HG02610 (cell line): ENCODE measurements around the gene DPRX.

ENCODE experiments used
- ATAC-seq: cut with Tn5 transposase; IDR thresholded peaks from one replicate; pipeline ENCODE4 v1.9.1; 2021; ENCODE audit warnings: mild to moderate bottlenecking, moderate library complexity; ENCODE audit not compliant: unreplicated experiment

DPRX gene, protein sequence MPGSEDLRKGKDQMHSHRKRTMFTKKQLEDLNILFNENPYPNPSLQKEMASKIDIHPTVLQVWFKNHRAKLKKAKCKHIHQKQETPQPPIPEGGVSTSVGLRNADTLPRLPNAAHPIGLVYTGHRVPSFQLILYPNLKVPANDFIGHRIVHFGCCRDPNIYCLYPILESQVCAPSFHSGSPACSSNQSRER

DNA sequence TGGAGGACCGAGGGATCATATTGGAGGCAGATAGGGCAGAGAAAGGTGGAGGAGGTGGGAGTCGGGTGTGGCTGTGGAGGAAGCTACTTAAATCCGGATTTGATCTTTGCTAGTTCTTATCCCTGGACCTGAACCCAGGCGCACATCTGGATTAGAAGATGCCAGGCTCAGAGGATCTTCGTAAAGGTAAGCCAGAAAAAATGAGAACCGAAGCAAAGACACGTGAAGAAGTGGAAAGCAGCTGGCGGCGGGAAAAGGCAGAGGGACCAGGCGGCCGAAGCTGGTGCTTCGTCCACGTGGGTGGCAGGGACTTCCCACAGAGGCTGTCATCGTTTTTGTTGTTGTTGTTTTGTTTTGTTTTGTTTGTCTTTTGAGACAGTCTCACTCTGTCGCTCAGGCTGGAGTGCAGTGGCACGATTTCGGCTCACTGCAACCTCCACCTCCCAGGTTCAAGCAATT is at the start of gene DPRX:
DPRX (plus strand) TSS at position 51 of the 459 bp plus-strand sequence; CDS start at position 159, 108 bp downstream.
- ATAC-seq = no peak

DNA sequence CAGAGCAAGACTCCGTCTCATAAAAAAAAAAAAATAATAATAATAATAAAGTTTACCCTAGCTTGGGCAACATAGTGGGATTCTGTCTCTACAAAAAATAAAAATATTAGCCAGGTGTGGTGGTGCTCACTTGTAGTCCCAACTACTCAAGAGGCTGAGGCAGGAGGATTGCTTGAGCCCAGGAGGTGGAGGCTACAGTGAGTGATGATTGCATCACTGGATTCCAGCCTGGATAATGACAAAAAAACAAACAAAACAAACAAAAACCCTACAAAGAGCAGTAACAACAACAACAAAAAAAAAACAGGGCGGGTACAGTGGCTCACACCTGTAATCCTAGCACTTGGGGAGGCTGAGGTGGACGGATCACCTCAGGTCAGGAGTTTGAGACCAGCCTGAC is 48.6 kb upstream of the DPRX start:
- ATAC-seq = no peak

DNA sequence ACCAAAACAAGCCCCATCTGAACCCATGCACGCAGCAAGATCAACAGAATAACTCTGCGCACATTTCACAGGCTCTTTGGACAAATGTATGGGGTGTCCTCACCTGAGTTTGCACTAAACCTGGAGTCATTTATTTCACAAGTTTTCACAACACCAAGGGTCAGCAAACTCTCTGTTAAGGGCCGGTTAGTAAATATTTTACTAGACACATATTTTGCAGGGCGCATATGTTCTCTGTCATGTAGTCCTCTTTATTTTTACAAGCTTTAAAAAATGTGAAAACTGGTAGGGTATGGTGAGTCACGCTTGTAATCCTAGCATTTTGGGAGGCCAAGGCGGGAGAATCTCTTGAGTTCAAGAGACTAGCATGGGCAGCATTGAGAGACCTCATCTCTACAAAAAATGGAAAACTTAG is 45.5 kb upstream of the DPRX start:
- ATAC-seq = no peak

DNA sequence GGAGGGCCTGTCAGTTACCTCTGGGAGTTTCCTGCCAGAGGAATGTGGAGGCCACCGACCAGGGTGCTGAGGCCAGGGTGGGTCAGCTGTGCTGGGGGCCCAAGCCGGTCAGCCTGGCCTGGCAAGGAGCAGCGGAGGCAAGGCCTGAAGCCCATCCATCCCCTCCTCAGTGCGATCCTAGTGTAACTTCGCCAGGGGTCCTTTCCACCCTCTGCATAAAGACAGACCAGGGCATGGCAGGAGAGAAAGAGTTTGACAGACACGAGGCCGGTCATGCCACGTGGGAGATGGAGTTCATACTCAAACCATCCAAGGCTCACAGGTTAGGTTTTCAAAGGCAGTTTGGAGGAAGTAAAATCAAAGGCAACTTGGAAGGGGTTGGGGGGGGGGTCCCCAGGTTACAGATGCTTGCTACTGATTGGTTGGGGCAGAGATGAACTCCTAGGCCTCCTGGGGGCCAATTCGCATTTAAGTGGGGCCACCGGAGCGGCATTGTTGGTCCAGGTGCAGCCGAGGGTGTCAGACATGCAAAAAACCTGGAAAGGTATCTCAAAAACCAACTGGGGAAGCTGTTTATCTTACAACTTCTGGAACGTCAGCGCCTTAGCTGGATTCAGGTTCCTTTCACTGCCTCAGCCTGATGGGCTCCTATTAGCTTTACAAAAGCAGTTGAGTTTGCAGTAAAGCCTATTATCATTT is 36.8 kb upstream of the DPRX start:
- no peak for ATAC-seq

DNA sequence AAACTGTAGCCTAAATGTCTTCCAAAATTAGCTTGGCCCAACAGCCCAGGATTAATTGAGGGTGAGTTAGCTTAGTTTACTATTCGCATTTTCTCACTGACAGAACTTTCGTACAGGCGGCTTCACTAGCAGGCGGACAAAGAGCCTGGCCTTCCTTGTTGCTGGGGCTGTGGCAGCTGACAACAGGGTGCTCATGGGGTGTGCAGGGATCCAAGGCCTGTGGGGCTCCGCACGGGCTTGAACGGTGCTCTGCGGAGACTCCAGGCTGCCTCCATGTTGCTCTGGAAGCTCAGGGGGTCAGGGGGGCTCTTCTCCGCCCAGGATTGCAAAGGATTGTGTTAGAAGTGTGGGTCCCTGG is 36.3 kb upstream of the DPRX start:
- no peak for ATAC-seq

DNA sequence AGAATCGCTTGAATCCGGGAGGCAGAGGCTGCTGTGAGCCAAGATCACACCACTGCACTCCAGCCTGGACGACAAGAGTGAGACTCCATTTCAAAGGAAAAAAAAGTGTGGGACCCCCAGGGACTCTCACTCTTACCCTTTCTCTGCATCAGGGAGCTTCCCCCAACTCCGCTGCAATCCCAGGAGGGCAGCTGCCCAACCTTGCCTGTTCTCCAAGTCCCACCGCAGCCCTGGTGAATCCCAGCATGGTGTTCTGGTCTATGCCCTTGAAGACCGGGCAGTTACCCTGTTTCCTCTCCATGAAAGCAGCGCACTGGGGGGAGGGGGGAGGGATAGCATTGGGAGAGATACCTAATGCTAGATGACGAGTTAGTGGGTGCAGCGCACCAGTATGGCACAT is 35.7 kb upstream of the DPRX start:
- ATAC-seq = no peak

DNA sequence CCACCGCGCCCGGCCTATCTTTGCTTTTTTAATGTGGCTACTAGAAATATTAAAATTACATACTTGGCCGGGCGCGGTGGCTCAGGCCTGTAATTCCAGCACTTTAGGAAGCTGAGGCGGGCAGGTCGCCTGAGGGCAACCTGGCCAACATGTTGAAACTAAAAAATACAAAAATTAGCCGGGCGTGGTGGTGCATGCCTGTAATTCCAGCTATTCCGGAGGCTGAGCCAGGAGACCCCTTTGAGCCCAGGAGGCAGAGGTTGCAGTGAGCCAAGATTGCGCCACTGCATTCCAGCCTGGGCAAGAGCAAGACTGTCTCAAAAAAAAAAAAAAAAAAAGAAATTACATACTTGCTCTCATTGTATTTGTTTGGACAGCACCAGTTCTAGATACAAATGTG is 34.8 kb upstream of the DPRX start:
- no peak for ATAC-seq

DNA sequence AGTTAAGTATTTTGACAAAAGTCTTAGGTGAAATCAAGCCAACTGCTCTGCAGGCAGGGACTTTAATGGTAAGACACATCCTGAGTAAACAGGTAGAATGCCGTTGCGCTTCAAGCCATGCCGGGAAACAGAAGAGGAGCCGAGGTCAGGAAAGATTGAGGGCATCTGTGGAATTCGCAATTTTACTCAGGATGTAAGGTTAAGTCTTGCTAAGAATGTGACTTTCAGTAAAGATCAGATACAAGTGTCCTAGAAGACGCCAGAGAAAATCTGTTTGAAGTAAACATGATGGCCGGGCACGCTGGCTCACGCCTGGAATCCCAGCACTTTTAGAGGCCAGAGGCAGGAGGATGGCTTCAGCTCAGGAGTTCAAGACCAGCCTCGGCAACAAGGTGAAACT is 33.4 kb upstream of the DPRX start:
- ATAC-seq = no peak

DNA sequence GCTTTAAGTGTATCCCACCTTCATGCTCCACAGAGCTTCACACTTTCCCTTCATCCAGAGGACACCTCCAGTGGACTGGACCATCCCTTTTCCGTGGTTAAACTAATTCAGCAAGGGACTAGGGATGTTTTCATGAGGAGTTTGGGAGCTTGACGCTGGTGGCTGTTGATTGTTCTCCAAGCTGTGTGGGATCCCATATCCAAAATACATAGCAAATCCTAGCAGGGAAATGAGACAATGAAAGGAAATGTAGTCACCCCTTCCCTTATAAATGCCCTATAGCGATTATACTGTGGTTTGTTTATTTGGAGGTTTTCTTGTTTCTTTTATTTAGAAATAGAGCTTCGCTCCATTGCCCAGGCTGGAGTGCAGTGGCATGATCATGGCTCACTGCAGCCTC is 31.6 kb upstream of the DPRX start:
- no peak for ATAC-seq

DNA sequence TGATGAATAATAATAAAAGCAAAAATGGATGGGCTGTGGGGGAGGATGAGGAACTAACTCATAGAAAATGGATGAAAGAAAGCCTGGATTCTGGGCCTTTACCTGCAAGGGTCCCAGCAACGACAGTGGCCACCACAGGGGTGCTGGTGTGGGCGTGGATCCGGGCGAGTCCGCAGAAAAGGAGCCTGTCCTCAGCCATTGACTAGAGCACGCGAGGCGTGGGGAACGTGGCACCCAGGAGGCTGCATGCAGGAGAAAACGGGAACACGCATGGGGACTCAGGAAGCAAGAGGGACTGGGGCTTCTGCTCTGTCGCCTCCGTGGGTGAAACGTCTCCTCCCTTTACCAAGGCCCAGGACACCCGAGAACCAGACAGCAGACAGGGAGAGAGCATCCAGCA is 25.8 kb upstream of the DPRX start:
- ATAC-seq = no peak

DNA sequence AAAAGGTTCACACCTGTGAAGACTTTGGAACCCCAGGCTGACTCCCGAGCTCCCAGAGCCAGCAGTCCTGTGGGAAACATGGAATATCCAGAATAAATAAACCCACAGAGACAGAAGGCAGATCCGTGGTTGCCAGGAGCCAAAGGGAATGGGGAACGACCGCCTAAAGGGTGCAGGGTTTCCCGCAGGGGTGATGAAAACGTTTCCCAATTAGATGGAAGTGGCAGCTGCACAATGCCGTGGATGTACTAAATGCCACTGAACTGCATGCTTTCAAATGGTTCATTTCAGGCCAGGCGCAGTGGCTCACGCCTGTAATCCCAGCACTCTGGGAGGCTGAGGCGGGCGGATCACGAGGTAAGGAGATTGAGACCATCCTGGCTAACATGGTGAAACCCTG is 23.4 kb upstream of the DPRX start:
- no peak for ATAC-seq

DNA sequence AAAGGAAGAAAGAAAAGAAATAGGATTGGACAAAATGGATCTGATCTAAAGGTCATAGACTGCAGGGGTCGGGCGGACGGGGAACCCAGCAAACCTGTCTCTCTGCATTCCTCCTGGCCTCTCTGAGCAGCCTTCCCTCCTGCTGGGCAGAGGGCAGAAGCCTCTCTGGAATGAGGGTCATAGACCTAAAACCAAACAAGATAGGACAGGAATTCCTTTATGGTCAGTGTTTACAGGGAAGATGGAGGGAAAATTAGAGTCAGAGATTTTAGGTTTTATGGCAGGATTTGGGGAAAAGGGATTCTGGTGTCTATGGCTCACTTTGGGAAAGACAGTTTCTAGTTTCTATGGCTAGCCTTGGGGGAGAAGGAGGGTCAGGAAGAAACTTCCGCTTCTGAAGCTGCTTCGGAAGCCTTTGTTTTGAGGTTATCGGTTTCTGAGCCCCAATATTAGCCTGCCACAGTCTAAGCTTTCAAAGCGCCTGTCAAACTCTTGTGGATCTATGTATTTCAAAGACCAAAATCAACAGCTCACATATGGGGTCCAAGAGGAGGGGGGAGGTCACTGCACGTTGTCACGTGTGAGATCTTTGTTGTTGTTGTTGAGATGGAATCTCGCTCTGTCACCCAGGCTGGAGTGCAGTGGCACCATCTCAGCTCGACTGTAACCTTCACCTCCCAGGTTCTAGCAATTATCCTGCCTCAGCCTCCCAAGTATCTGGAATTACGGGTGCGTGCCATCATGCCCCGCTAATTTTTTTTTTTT is 18.9 kb upstream of the DPRX start:
- no peak for ATAC-seq

DNA sequence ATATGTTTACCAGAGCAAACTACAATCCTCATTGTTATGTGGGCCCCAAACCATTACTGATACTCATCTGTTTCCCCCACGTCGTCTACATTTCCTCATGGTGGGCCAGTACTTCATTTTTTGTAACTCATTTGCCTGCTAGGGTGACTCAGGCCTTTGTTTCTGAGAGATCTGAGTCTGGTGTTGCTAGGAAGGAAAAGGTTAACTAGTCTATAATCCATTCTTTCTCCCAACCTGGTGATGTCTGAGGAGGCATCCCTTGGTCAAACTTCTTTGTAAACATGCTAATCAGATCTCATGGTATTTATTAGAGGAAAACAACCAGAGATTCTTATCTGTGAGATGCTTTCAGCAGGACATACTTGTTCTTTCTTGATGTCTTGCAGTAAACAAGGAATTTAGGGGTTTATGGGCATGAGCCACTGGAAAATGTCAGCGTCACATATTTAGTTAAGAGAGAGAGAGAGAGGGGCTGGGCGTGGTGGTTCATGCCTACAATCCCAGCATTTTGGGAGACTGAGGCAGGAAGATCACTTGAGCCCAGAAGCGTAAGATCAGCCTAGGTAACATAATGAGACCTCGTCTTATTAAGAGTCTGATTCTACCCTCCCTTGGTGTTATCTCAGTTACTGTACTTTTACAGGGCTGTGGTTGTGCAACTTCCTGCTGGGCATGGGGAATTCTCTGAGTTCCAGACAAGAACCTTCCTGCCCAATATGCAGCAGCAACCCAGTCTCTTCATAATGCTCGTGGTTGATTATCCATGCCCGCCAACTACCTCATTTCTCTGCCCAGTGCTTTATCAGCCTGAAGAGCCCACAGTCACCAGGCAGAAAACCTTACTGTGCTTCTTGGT is 9.7 kb upstream of the DPRX start:
- ATAC-seq = no peak

DNA sequence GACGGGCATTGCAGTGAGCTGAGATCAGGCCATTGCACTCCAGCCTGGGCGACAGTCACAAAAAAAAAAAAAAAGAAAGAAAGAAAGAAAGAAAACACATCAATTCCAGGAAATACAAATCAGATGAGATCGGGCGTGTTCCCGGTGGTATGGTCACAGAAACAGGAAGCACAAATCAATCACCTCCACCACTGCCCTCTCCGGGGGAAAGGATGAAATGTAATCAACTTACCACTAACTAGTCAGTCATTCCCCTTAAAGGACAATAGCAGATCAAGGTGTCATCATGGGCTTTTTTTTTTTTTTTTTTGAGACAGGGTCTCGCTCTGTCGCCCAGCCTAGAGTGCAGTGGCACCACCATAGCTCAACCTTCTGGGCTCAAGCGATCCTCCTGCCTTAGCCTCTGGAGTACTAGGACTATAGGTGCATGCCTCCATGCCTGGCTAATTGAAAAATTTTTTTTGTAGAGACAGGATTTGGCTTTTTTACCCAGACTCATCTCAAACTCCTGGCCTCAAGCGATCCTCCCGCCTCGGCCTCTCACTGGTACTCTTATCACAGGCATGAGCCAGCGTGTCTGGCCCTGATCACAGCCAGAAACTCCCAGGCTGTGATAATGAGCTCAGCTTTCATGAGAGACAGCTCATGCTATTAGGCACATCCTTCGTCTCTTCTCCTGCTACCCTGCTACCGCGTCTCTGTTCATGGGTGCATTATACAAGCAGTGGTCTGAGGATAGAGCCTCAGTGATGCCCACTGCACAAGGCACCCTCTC is 6.8 kb upstream of the DPRX start:
- no peak for ATAC-seq

DNA sequence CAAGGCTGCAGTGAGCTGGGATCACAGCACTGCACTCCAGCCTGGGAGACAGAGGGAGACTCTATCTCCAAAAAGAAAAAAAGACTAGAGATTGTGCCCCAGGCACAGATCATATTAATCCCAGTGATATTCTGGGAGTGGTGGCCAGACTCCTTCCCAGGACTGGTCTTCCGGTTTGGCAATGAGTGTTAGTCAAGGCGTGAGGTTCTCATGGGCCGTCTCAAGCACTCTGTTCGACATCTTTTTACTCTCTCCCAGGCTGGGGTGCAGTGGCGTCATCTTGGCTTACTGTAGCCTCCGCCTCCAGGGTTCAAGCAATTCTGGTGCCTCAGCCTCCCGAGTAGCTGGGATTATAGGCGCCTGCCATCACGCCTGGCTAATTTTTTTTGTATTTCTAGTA is 5.3 kb upstream of the DPRX start:
- ATAC-seq = no peak

DNA sequence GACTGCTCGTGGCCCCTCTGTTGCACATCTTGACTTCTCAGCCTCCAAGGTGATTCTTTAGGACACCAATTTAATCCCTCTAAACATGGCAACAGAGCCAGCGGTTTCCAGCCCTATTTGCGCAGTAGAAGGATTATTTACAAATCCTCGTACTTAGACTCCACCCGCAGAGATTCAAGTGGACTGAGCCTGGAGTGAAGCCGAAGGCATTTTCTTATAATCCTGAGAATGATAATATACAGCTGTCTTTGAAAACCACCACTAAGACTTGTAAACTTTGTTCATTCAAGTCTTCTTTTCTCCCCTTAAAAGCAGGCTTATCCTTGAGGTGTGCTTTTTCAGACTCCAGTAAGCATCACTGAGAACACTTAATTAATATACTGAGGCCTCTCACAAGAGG is 4.8 kb upstream of the DPRX start:
- ATAC-seq = no peak

DNA sequence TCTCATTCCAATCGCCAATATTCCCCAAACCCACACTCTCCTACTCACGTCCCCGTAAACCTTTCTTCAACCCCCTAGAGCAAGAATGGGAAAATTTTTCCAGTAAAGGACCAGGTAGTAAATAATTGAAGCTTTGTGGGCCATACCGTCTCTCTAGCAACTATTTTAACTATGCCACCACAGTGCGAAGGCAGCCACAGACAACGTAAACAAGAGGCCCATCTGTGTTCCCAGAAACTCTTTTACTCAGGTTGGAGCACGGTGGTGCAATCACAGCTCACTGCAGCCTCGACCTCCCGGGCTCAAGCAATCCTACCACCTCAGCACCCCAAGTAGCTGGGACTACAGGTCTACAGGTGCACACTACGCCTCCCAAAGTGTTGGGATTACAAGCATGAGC is 3.0 kb downstream of the DPRX start:
- ATAC-seq = no peak

DNA sequence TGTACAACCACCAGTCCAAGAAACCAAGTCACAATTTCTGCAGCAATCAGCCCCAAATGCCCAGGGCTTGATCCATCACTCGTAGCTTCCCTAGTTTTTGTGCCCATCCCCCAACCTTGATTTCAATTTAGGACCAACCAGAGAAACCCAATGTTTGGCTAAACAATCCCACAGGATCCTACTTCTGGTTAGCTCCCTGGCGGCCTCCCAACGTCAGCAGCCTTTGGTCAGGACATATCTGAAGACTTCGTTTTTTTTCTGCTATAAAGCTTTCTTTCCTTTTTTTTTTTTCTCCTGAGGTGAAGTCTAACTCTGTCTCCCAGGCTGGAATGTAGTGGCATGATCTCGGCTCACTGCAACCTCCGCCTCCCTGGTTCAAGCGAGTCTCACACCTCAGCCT is 7.7 kb downstream of the DPRX start:
- ATAC-seq = no peak

DNA sequence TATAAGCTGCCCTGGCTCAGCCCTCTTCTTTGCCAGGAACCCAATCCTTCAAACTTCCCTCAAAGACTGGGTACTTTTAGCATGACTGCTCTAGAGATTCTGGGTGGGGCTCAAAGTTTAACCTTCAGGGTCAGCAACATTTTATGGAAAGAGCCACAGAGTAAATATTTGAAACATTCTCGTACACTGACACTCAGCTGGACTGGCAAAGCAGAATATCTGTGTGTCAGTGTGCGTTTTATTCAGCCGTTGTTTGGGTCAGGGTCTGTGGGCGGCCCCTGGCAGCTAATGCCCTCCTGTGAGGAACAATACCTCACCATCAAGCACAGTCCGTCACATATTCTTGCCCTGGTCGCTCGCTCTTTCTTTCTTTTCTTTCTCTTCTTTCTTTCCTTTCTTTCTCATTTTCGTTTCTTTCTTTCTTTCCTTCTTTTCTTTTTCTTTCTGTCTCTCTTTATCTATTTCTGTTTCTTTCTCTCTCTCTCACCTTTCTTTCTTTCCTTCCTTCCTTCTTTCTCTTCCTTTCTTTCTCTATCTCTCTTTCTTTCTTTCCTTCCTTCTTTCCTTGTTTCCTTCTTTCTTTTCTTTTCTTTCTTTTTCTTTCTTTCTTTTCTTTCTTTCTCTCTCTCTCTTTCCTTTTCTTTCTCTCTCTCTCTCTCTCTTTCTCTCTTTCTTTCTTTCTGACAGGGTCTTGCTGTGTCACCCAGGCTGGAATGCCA is 10.7 kb downstream of the DPRX start:
- ATAC-seq = no peak
